ENCODE results near the gene LRRC25.

Gene LRRC25

GRCh38 chr19:18379803-18380747 is 17.3 kb downstream of the LRRC25 start (continued):
- TF ChIP-seq, protein P1, sequence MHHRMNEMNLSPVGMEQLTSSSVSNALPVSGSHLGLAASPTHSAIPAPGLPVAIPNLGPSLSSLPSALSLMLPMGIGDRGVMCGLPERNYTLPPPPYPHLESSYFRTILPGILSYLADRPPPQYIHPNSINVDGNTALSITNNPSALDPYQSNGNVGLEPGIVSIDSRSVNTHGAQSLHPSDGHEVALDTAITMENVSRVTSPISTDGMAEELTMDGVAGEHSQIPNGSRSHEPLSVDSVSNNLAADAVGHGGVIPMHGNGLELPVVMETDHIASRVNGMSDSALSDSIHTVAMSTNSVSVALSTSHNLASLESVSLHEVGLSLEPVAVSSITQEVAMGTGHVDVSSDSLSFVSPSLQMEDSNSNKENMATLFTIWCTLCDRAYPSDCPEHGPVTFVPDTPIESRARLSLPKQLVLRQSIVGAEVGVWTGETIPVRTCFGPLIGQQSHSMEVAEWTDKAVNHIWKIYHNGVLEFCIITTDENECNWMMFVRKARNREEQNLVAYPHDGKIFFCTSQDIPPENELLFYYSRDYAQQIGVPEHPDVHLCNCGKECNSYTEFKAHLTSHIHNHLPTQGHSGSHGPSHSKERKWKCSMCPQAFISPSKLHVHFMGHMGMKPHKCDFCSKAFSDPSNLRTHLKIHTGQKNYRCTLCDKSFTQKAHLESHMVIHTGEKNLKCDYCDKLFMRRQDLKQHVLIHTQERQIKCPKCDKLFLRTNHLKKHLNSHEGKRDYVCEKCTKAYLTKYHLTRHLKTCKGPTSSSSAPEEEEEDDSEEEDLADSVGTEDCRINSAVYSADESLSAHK (tag by site-specific recombination; IDR thresholded peaks at IDR 0.05): no peak
- TF ChIP-seq ZNF629 (tag by site-specific recombination; IDR thresholded peaks at IDR 0.05) (peak; percentile 98), ZNF530 (tag by site-specific recombination; IDR thresholded peaks at IDR 0.05; ENCODE audit: low read depth) (no peak), WT1 (tag by site-specific recombination; IDR thresholded peaks at IDR 0.05) (peak; percentile 17; the same call in 1 of the 2 replicates), OSR2 (tag by site-specific recombination; IDR thresholded peaks at IDR 0.05) (peak; percentile 36; the same call in 1 of the 2 replicates), ZNF416 (tag by site-specific recombination; IDR thresholded peaks at IDR 0.05) (no peak), KLF1 (tag by site-specific recombination; IDR thresholded peaks at IDR 0.05) (peak; percentile 64), ZFP3 (tag by site-specific recombination; IDR thresholded peaks at IDR 0.05; ENCODE audit: low read depth) (no peak), BCL11A (tag by site-specific recombination; IDR thresholded peaks at IDR 0.05; ENCODE audit: low read depth) (no peak), ZNF600 (tag by site-specific recombination; IDR thresholded peaks at IDR 0.05) (peak; percentile 94), SCRT2 (tag by site-specific recombination; IDR thresholded peaks at IDR 0.05) (peak; percentile 83), BCL11B (tag by site-specific recombination; IDR thresholded peaks at IDR 0.05; ENCODE audit: low read depth) (no peak)
- TF ChIP-seq, protein P2, sequence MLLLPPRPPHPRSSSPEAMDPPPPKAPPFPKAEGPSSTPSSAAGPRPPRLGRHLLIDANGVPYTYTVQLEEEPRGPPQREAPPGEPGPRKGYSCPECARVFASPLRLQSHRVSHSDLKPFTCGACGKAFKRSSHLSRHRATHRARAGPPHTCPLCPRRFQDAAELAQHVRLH (tag by site-specific recombination; IDR thresholded peaks at IDR 0.05): no peak
- TF ChIP-seq, protein P3, sequence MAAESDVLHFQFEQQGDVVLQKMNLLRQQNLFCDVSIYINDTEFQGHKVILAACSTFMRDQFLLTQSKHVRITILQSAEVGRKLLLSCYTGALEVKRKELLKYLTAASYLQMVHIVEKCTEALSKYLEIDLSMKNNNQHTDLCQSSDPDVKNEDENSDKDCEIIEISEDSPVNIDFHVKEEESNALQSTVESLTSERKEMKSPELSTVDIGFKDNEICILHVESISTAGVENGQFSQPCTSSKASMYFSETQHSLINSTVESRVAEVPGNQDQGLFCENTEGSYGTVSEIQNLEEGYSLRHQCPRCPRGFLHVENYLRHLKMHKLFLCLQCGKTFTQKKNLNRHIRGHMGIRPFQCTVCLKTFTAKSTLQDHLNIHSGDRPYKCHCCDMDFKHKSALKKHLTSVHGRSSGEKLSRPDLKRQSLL (tag by site-specific recombination; IDR thresholded peaks at IDR 0.05): peak; percentile 67

- no peaks in the 10 kb centered on the region for H3K36me3 ChIP-seq (ENCODE audit: control insufficient read depth in 2 of 2, insufficient read depth in 1 of 2, low read length in 2 of 2)
- H3K4me3 ChIP-seq (ENCODE audit: low read depth, low read length): no peak overlapping the region
- POLR2A ChIA-PET: no interaction called here
- H3K9me3 ChIP-seq (ENCODE audit: control insufficient read depth, insufficient read depth, low read depth, low read length): no peaks in the 10 kb centered on the region
- H3K27ac ChIP-seq (ENCODE audit: extremely low read depth, low read depth, low read length): no peak overlapping the region
- CTCF ChIA-PET: interaction anchor here (0.7 kb wide), 2 partner anchors 11 to 37 kb away, joined by 3 to 5 read pairs; no protein-coding TSS in a partner anchor
- peaks cover 5% of the 10 kb centered on the region for H3K4me1 ChIP-seq (ENCODE audit: control insufficient read depth, insufficient read depth, low read length)
- TF ChIP-seq, protein P4, sequence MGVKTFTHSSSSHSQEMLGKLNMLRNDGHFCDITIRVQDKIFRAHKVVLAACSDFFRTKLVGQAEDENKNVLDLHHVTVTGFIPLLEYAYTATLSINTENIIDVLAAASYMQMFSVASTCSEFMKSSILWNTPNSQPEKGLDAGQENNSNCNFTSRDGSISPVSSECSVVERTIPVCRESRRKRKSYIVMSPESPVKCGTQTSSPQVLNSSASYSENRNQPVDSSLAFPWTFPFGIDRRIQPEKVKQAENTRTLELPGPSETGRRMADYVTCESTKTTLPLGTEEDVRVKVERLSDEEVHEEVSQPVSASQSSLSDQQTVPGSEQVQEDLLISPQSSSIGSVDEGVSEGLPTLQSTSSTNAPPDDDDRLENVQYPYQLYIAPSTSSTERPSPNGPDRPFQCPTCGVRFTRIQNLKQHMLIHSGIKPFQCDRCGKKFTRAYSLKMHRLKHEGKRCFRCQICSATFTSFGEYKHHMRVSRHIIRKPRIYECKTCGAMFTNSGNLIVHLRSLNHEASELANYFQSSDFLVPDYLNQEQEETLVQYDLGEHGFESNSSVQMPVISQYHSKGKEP (tag by site-specific recombination; IDR thresholded peaks at IDR 0.05): no peak
- TF ChIP-seq SETDB1 (IDR thresholded peaks at IDR 0.05; ENCODE audit: insufficient read length, low read length) (no peak), PRDM1 (tag by site-specific recombination; IDR thresholded peaks at IDR 0.05) (peak; percentile 42; the same call in 1 of the 2 replicates), ZNF121 (tag by site-specific recombination; IDR thresholded peaks at IDR 0.05) (peak; percentile 49; the same call in 1 of the 2 replicates), ZNF10 (tag by site-specific recombination; IDR thresholded peaks at IDR 0.05) (no peak), ZNF600 (tag by site-specific recombination; IDR thresholded peaks at IDR 0.05) (no peak)
- TF ChIP-seq, protein P5, sequence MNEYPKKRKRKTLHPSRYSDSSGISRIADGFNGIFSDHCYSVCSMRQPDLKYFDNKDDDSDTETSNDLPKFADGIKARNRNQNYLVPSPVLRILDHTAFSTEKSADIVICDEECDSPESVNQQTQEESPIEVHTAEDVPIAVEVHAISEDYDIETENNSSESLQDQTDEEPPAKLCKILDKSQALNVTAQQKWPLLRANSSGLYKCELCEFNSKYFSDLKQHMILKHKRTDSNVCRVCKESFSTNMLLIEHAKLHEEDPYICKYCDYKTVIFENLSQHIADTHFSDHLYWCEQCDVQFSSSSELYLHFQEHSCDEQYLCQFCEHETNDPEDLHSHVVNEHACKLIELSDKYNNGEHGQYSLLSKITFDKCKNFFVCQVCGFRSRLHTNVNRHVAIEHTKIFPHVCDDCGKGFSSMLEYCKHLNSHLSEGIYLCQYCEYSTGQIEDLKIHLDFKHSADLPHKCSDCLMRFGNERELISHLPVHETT (tag by site-specific recombination; IDR thresholded peaks at IDR 0.05): no peak
These were observed 20.4 kb downstream of the LRRC25 start for GRCh38 chr19:18377026-18377425.

Measured in HEK293 (cell line).